ENCODE data around the gene SAMD14. TPM values are rescaled to one million over a fixed set of nuclear protein-coding genes. Genes with fewer than 3 reads are reported as not detected.

The SAMD14 gene
- total and polyA plus RNA-seq, 12 donors, result 1.5 to 3.8 (median 2.0) TPM

- TF ChIP-seq CTCF (IDR thresholded peaks at IDR 0.05), result no peak
- 50 to 65% methylated on average over 7 of the region's 7 CpGs for WGBS, 2 donors
- DNase-seq (peak in 1 of 2 donors; percentile 71), ATAC-seq (peak; percentile 64 to 82 (median 78))
- Histone ChIP-seq H3K9me3 (no peaks in the 10 kb centered on the region), H3K36me3 (peaks cover 0 to 78% (median 27%) of the 10 kb centered on the region in 9 donors), H3K4me1 (peaks cover 0 to 18% (median 3%) of the 10 kb centered on the region in 9 donors), H3K27me3 (no peaks in the 10 kb centered on the region), H3K27ac (peak overlapping the region in 7 of 10 donors; percentile 29 to 63 (median 49)), H3K4me3 (no peak overlapping the region)
- intact Hi-C loops (cut with DNase I), result loop anchor here in 3 of 10 donors (10.0 kb wide), 3 partner anchors 196 to 516 kb away; no protein-coding TSS in a partner anchor
Observed at GRCh38 chr17:50080827-50081226, 49.1 kb downstream of the SAMD14 start.

- ATAC-seq (peak in 4 of 8 donors; percentile 3 to 36 (median 7)), DNase-seq (no peak)
- TF ChIP-seq CTCF (IDR thresholded peaks at IDR 0.05), result no peak
- intact Hi-C loops (cut with DNase I), result loop anchor here in 3 of 10 donors (10.0 kb wide), 3 partner anchors 195 to 515 kb away; no protein-coding TSS in a partner anchor
- Histone ChIP-seq H3K4me1 (peaks cover 0 to 18% (median 3%) of the 10 kb centered on the region in 9 donors), H3K36me3 (peaks cover 0 to 85% (median 35%) of the 10 kb centered on the region in 9 donors), H3K4me3 (no peak overlapping the region), H3K9me3 (no peaks in the 10 kb centered on the region), H3K27ac (no peak overlapping the region), H3K27me3 (no peaks in the 10 kb centered on the region)
- WGBS, 2 donors, result 84 to 91% methylated on average over 11 of the region's 11 CpGs
Observed at GRCh38 chr17:50080096-50080480, 49.9 kb downstream of the SAMD14 start.

- H3K4me1 ChIP-seq, result peaks cover 0 to 18% (median 3%) of the 10 kb centered on the region in 9 donors
- intact Hi-C loops (cut with DNase I), result loop anchor here in 3 of 10 donors (10.0 kb wide), 3 partner anchors 195 to 515 kb away; no protein-coding TSS in a partner anchor
Observed at GRCh38 chr17:50079334-50080095, 50.4 kb downstream of the SAMD14 start.

More at GRCh38 chr17:50079334-50080095, 50.4 kb downstream of the SAMD14 start:
- Histone ChIP-seq H3K36me3 (peaks cover 0 to 91% (median 39%) of the 10 kb centered on the region in 9 donors), H3K9me3 (no peaks in the 10 kb centered on the region), H3K4me3 (no peak overlapping the region), H3K27me3 (no peaks in the 10 kb centered on the region), H3K27ac (peak overlapping the region in 1 of 10 donors; percentile 9)
- WGBS, 2 donors, result 80 to 85% methylated on average over 12 of the region's 12 CpGs
- peak in 6 of 9 donors; percentile 9 to 39 (median 32) for TF ChIP-seq CTCF (IDR thresholded peaks at IDR 0.05)
- no peak for DNase-seq
- ATAC-seq, result peak in 4 of 8 donors; percentile 16 to 46 (median 30)
